SU-DHL-6 (cell line): Measurements from ENCODE around the gene CAPN3.

Source experiments
- H2AFZ ChIP-seq: fragments of 200-600 bp; sonication (generic); 2 replicates; pipeline ENCODE4 v1.6.1; 2014; ENCODE audit warnings: low read depth, mild to moderate bottlenecking, moderate library complexity, mixed read lengths, antibody characterized with exemption, low read length; ENCODE audit not compliant: severe bottlenecking
- H3F3A ChIP-seq: fragments of 200-600 bp; shearing (Covaris generic); 2 replicates; pipeline ENCODE4 v1.6.0; 2016; ENCODE audit warnings: antibody characterized with exemption, mild to moderate bottlenecking; ENCODE audit not compliant: insufficient read depth
- H3K27ac ChIP-seq: fragments of 200-600 bp; sonication (generic); 2 replicates; pipeline ENCODE4 v1.5.1; 2016; ENCODE audit warnings: low read depth, mild to moderate bottlenecking, low read length, moderate library complexity, mixed read lengths
- H3K27me3 ChIP-seq: fragments of 200-600 bp; sonication (generic), shearing (Covaris generic); 2 replicates; pipeline ENCODE4 v1.6.0; 2014; ENCODE audit warnings: mild to moderate bottlenecking, low read length
- H3K36me3 ChIP-seq: fragments of 200-600 bp; sonication (generic); 2 replicates; pipeline ENCODE4 v1.6.1; 2014; ENCODE audit warnings: mild to moderate bottlenecking, low read length, mixed read lengths
- H3K4me2 ChIP-seq: fragments of 300-600, 200-600 bp; shearing (Covaris generic), sonication (generic); 2 replicates; pipeline ENCODE4 v1.6.0; 2014; ENCODE audit warnings: low read length, low read depth, mild to moderate bottlenecking; ENCODE audit not compliant: poor library complexity, severe bottlenecking
- H3K4me3 ChIP-seq: fragments of 200-600 bp; sonication (generic); 2 replicates; pipeline ENCODE4 v1.5.1; 2014; ENCODE audit warnings: antibody characterized with exemption, low read length, mild to moderate bottlenecking, mixed read lengths; ENCODE audit not compliant: insufficient read depth, poor library complexity, severe bottlenecking
- H3K79me2 ChIP-seq: fragments of 200-600 bp; sonication (generic); 2 replicates; pipeline ENCODE4 v1.6.1; 2014; ENCODE audit warnings: mild to moderate bottlenecking, low read length, moderate library complexity; ENCODE audit not compliant: insufficient read depth
- H3K9ac ChIP-seq: fragments of 200-600 bp; sonication (generic); 2 replicates; pipeline ENCODE4 v1.7.0; 2014; ENCODE audit warnings: mild to moderate bottlenecking, low read length
- H3K9me2 ChIP-seq: fragments of 200-600 bp; sonication (generic); replicated peaks from 2 replicates; pipeline ENCODE4 v1.6.1; 2014; ENCODE audit warnings: low read length; ENCODE audit not compliant: insufficient read depth
- H3K9me3 ChIP-seq: fragments of 200-600 bp; sonication (generic); 2 replicates; pipeline ENCODE4 v1.6.1; 2014; ENCODE audit warnings: low read length, mixed read lengths; ENCODE audit not compliant: insufficient read depth
- H4K20me1 ChIP-seq: fragments of 200-600 bp; sonication (generic); 2 replicates; pipeline ENCODE4 v1.6.1; 2014; ENCODE audit warnings: low read depth, mild to moderate bottlenecking, antibody characterized with exemption, low read length, moderate library complexity, mixed read lengths
- EZH2phosphoT487 ChIP-seq: fragments of 200-600 bp; sonication (generic), shearing (Covaris generic); conservative IDR thresholded peaks from 2 replicates; pipeline ENCODE4 v1.6.1; 2018; ENCODE audit warnings: mild to moderate bottlenecking, antibody characterized with exemption, low read length, moderate library complexity, mixed read lengths
- TF ChIP-seq, protein P1 (sequence below): fragments of 200-600 bp; sonication (generic); IDR thresholded peaks from one replicate; pipeline ENCODE4 v1.5.1; 2017; ENCODE audit warnings: antibody characterized with exemption, mild to moderate bottlenecking, low read length, moderate library complexity; ENCODE audit not compliant: insufficient read depth, poor library complexity, severe bottlenecking

CAPN3 gene

DNA sequence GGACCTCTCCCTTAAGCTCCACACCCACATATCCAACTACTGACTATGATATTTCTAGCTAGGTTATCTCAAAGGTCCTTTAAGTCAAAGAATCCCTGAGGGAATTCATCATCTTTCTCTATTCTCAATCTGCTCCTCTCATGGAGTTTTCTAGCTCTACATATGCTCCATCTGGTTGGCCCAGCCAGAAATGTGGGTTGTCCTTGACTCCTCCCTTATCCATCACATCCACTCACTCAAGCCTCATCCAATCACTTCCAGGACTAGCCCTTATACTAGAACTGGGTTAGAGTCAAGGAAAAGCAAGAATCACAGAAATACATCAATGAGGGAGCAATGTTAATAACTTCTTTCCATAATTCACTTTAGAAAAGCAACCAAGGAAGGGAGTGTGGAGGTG, 86.2 kb downstream of the CAPN3 start:
- no peak for TF ChIP-seq EZH2phosphoT487
- TF ChIP-seq, protein P1, sequence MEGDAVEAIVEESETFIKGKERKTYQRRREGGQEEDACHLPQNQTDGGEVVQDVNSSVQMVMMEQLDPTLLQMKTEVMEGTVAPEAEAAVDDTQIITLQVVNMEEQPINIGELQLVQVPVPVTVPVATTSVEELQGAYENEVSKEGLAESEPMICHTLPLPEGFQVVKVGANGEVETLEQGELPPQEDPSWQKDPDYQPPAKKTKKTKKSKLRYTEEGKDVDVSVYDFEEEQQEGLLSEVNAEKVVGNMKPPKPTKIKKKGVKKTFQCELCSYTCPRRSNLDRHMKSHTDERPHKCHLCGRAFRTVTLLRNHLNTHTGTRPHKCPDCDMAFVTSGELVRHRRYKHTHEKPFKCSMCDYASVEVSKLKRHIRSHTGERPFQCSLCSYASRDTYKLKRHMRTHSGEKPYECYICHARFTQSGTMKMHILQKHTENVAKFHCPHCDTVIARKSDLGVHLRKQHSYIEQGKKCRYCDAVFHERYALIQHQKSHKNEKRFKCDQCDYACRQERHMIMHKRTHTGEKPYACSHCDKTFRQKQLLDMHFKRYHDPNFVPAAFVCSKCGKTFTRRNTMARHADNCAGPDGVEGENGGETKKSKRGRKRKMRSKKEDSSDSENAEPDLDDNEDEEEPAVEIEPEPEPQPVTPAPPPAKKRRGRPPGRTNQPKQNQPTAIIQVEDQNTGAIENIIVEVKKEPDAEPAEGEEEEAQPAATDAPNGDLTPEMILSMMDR = no peak
- no peak overlapping the region for H3K4me2 ChIP-seq
- peaks cover 4% of the 10 kb centered on the region; the same call in 1 of the 2 replicates for H3K79me2 ChIP-seq
- H3F3A ChIP-seq = no peaks in the 10 kb centered on the region
- peaks cover 22% of the 10 kb centered on the region for H3K36me3 ChIP-seq
- H3K9me3 ChIP-seq = no peaks in the 10 kb centered on the region
- no peaks in the 10 kb centered on the region for H3K9me2 ChIP-seq
- H3K27ac ChIP-seq = no peak overlapping the region
- no peaks in the 10 kb centered on the region for H3K27me3 ChIP-seq
- H3K9ac ChIP-seq = no peak overlapping the region
- no peak overlapping the region for H2AFZ ChIP-seq
- no peak overlapping the region for H3K4me3 ChIP-seq
- H4K20me1 ChIP-seq = no peaks in the 10 kb centered on the region

DNA sequence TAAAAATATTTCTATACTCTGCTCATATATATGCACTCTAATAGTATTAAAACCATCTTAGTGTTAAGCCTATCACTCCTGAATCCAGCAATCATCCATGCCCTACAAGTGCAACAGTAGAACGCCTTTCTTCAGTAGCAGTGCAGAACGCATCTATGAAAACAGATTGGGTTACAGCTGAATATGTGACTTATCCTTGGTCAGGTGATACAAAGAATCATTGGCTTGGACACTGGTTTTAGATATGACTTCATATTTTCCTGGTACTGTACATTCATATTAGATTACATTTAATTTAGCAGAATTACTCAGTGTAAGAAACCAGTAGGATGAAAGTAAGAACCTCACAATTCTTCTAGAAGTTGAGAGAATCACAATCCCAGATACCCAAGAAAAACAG, 88.3 kb downstream of the CAPN3 start:
- H2AFZ ChIP-seq = no peak overlapping the region
- H3K4me2 ChIP-seq = no peak overlapping the region
- no peaks in the 10 kb centered on the region for H4K20me1 ChIP-seq
- peaks cover 4% of the 10 kb centered on the region; the same call in 1 of the 2 replicates for H3K79me2 ChIP-seq
- TF ChIP-seq, protein P1 = no peak
- no peak for TF ChIP-seq EZH2phosphoT487
- H3K27me3 ChIP-seq = no peaks in the 10 kb centered on the region
- no peaks in the 10 kb centered on the region for H3F3A ChIP-seq
- no peaks in the 10 kb centered on the region for H3K9me3 ChIP-seq
- H3K36me3 ChIP-seq = peaks cover 23% of the 10 kb centered on the region; the same call in 1 of the 2 replicates
- no peak overlapping the region for H3K27ac ChIP-seq
- no peak overlapping the region for H3K9ac ChIP-seq
- H3K4me3 ChIP-seq = no peak overlapping the region
- H3K9me2 ChIP-seq = no peaks in the 10 kb centered on the region

DNA sequence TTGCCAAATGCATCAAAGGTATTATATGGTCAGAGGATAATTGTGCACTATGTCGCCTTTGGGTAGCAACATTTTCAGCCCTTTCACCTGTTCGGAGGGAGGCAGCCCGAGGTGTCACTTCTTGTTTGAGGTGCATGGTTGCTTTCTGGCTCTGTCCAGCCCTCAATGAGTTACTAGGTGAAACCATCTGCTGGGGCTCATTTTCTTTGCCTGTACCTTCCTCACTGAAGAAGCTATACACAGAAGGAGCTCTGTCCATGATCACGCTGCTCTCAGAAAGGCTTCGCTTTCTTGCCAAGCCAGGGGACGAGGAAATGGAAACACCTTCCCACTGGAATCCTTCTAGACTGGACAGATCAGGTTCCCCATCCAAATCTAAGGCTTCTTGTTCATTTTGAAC, 89.0 kb downstream of the CAPN3 start:
- no peak overlapping the region for H3K9ac ChIP-seq
- H2AFZ ChIP-seq = no peak overlapping the region
- peaks cover 23% of the 10 kb centered on the region; the same call in 1 of the 2 replicates for H3K36me3 ChIP-seq
- H4K20me1 ChIP-seq = no peaks in the 10 kb centered on the region
- no peaks in the 10 kb centered on the region for H3K9me3 ChIP-seq
- H3F3A ChIP-seq = no peaks in the 10 kb centered on the region
- H3K79me2 ChIP-seq = peaks cover 4% of the 10 kb centered on the region; the same call in 1 of the 2 replicates
- H3K27me3 ChIP-seq = no peaks in the 10 kb centered on the region
- TF ChIP-seq, protein P1 = no peak
- TF ChIP-seq EZH2phosphoT487 = no peak
- H3K4me2 ChIP-seq = no peak overlapping the region
- no peaks in the 10 kb centered on the region for H3K9me2 ChIP-seq
- H3K27ac ChIP-seq = no peak overlapping the region
- no peak overlapping the region for H3K4me3 ChIP-seq
